IMR-90 (cell line): ENCODE results near the gene ARHGEF4. TPM values are rescaled to one million over a fixed set of nuclear protein-coding genes. Genes with fewer than 3 reads are reported as not detected.

Experiments used
- ATAC-seq: fragments of 200-7000 bp; cut with Tn5 transposase; 2 replicates; pipeline ENCODE4 v1.9.1; 2020; ENCODE audit warnings: low read depth, mild to moderate bottlenecking, moderate library complexity
- BruUV-seq: library from RNA; stranded (reverse); fragments of 400-500 nt; replicated peaks from 2 replicates; lab custom pipeline; 2021; lab: Mats Ljungman, UMichigan
- CTCF ChIA-PET: fragments of 300-600 bp; formaldehyde crosslinking; extraction: SDS; loops from one replicate; lab custom pipeline; 2021; ENCODE audit warnings: antibody characterized with exemption; lab: Yijun Ruan, JAX
- POLR2A ChIA-PET: fragments of 300-600 bp; sonication (Branson Sonifier 250); formaldehyde crosslinking; loops from one replicate; lab custom pipeline; 2022; ENCODE audit warnings: antibody characterized with exemption; ENCODE audit not compliant: unreplicated experiment; lab: Charles Lee
- DNase-seq: peaks from one replicate; pipeline ENCODE4 v3.0.0; 2013
- H2AFZ ChIP-seq: replicated peaks from 2 replicates; pipeline ENCODE3; 2013; ENCODE audit warnings: low read length, mild to moderate bottlenecking; ENCODE audit not compliant: poor library complexity
- H2AK5ac ChIP-seq: 2 replicates; pipeline ENCODE4 v1.6.1; 2013; ENCODE audit warnings: low read depth, low read length, inconsistent platforms
- H2AK9ac ChIP-seq: replicated peaks from 2 replicates; pipeline ENCODE3; 2013; ENCODE audit warnings: mild to moderate bottlenecking, low read depth, low read length, moderate library complexity; ENCODE audit not compliant: poor library complexity
- H2BK120ac ChIP-seq: 2 replicates; pipeline ENCODE4 v1.6.1; 2013; ENCODE audit warnings: low read depth, low read length, inconsistent platforms
- H2BK15ac ChIP-seq: 3 replicates; pipeline ENCODE4 v1.6.1; 2013; ENCODE audit warnings: low read depth, low read length, inconsistent platforms
- H2BK20ac ChIP-seq: 2 replicates; pipeline ENCODE4 v1.6.1; 2013; ENCODE audit warnings: low read depth, mild to moderate bottlenecking, inconsistent platforms, low read length, moderate library complexity
- H2BK5ac ChIP-seq: 2 replicates; pipeline ENCODE4 v1.6.1; 2013; ENCODE audit warnings: mild to moderate bottlenecking, low read depth, low read length, inconsistent platforms; ENCODE audit not compliant: poor library complexity, severe bottlenecking
- H3K14ac ChIP-seq: replicated peaks from 2 replicates; pipeline ENCODE4 v1.6.1; 2013; ENCODE audit warnings: low read depth, low read length, inconsistent platforms
- H3K18ac ChIP-seq: 2 replicates; pipeline ENCODE4 v1.6.1; 2013; ENCODE audit warnings: low read depth, low read length, control low read depth
- H3K23ac ChIP-seq: 2 replicates; pipeline ENCODE4 v1.6.1; 2013; ENCODE audit warnings: low read depth, low read length, inconsistent platforms
- H3K27ac ChIP-seq: 2 replicates; pipeline ENCODE4 v1.5.1; 2013; ENCODE audit warnings: mild to moderate bottlenecking, control low read depth, low read length; ENCODE audit not compliant: insufficient read depth
- H3K27me3 ChIP-seq: 2 replicates; pipeline ENCODE4 v1.6.1; 2013; ENCODE audit warnings: low read length; ENCODE audit not compliant: control insufficient read depth, insufficient read depth
- H3K36me3 ChIP-seq: 2 replicates; pipeline ENCODE4 v1.6.1; 2013; ENCODE audit warnings: low read length, mixed read lengths; ENCODE audit not compliant: control insufficient read depth, insufficient read depth
- H3K4ac ChIP-seq: 2 replicates; pipeline ENCODE4 v1.6.1; 2013; ENCODE audit warnings: low read depth, low read length, inconsistent platforms
- H3K4me1 ChIP-seq: 2 replicates; pipeline ENCODE4 v1.6.1; 2013; ENCODE audit warnings: low read length, mixed read lengths; ENCODE audit not compliant: control insufficient read depth, insufficient read depth
- H3K4me2 ChIP-seq: 2 replicates; pipeline ENCODE4 v1.6.1; 2013; ENCODE audit warnings: low read depth, mild to moderate bottlenecking, control low read depth, low read length, moderate library complexity
- H3K4me3 ChIP-seq: 2 replicates; pipeline ENCODE4 v1.5.1; 2013; ENCODE audit warnings: low read depth, mild to moderate bottlenecking, control low read depth, low read length, moderate library complexity; ENCODE audit not compliant: insufficient read depth
- H3K56ac ChIP-seq: 2 replicates; pipeline ENCODE4 v1.6.1; 2013; ENCODE audit warnings: low read length, inconsistent platforms; ENCODE audit not compliant: insufficient read depth; ENCODE audit errors: extremely low read depth
- H3K79me1 ChIP-seq, 2 experiments: 2 replicates each; pipeline ENCODE4 v1.6.1; 2013; ENCODE audit warnings: low read length in 2 of 2, inconsistent platforms in 1 of 2, low read depth in 1 of 2
- H3K9ac ChIP-seq: 2 replicates; pipeline ENCODE4 v1.6.1; 2013; ENCODE audit warnings: low read depth, low read length, control low read depth
- H3K9me1 ChIP-seq: 2 replicates; pipeline ENCODE4 v1.6.1; 2013; ENCODE audit warnings: low read length, inconsistent platforms; ENCODE audit not compliant: insufficient read depth
- H3K9me3 ChIP-seq: 2 replicates; pipeline ENCODE4 v1.6.1; 2013; ENCODE audit warnings: low read length; ENCODE audit not compliant: control insufficient read depth, insufficient read depth
- H4K20me1 ChIP-seq: 2 replicates; pipeline ENCODE4 v1.6.1; 2013; ENCODE audit warnings: low read length, inconsistent platforms; ENCODE audit not compliant: insufficient read depth
- H4K5ac ChIP-seq: 2 replicates; pipeline ENCODE4 v1.6.1; 2013; ENCODE audit warnings: mild to moderate bottlenecking, low read depth, low read length, control low read depth
- H4K8ac ChIP-seq, 2 experiments: 2 replicates each; pipeline ENCODE4 v1.6.1; 2013; ENCODE audit warnings: low read depth in 2 of 2, low read length in 2 of 2, control low read depth in 1 of 2, inconsistent platforms in 1 of 2
- H4K91ac ChIP-seq: 2 replicates; pipeline ENCODE4 v1.6.1; 2013; ENCODE audit warnings: low read depth, low read length, inconsistent platforms; ENCODE audit not compliant: insufficient read depth
- CHD1 ChIP-seq: IDR thresholded peaks from 2 replicates; pipeline ENCODE4 v1.6.1; 2012; ENCODE audit warnings: low read depth, low read length, improper control_type of control experiment
- NFE2L2 ChIP-seq: fragments of 150-350 bp; IDR thresholded peaks from 2 replicates; pipeline ENCODE4 v1.6.1; 2016; ENCODE audit warnings: low read depth, mild to moderate bottlenecking, low read length
- WGBS, 2 experiments: methylation state at CpG; one replicate each; pipeline versions ENCODE4 v1.1.5 to v1.1.7; 2013; ENCODE audit warnings: missing lambda C conversion rate in 2 of 2; ENCODE audit not compliant: insufficient read length in 1 of 2; ENCODE audit errors: extremely low coverage in 2 of 2; 5-methylcytosine and 5-hydroxymethylcytosine counted together
- dilution Hi-C: fragments of 300-500 bp; cut with HindIII; formaldehyde crosslinking; loops from one replicate; pipeline ENCODE4 v1.14.3; 2018; ENCODE audit warnings: low sequenced_read_pairs; ENCODE audit not compliant: unreplicated experiment
- in situ Hi-C: fragments of 300-500 bp; cut with MboI; formaldehyde crosslinking; loops from 3 replicates; pipeline ENCODE4 v1.14.3; 2019; ENCODE audit warnings: low sequenced_read_pairs, inconsistent platforms, mixed read lengths
- intact Hi-C: fragments of 100-400 bp; cut with micrococcal nuclease; formaldehyde crosslinking; loops from 2 replicates; pipeline ENCODE4 v1.10.0; 2022
- polyA plus RNA-seq, 3 experiments: library from polyadenylated mRNA; depleted of rRNA; stranded (reverse); fragments of >200 nt; gene quantifications; 2 replicates each; pipeline ENCODE4 v1.2.3, GENCODE V29; 2012; ENCODE audit warnings: low replicate concordance in 1 of 3
- total RNA-seq: library from RNA; depleted of rRNA; stranded (reverse); fragments of >200 nt; gene quantifications from 2 replicates; pipeline ENCODE4 v1.2.3, GENCODE V29; 2012

Gene ARHGEF4
- total and polyA plus RNA-seq, 2 of the 4 experiments (the other 2 are of a cell fraction), result 2.7 to 5.0 TPM

DNA sequence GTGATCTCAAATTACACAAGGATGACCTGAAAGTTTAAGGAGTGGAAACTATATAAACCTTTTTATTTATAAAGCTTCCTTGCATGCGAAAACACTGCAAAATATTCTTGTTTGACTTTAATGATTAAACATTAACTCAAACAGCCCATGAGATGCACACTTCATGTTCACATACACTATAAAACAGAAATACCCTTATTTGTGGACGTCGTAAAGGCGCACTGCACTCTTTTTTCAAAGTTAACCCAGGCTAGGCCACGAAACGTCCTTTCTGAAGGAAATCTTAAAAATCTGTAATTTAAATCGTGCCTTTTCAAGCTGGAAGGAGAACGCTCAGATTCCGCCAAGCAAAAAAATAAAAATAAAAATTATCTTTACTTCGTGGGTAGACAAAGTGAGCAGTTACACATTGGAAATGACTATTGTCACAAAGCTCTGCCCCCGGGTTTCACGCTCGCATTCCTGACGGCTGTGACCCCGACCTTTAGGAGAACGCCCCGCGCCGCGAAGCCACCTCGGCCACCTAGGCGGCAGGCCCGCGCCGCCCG, 255.8 kb downstream of the ARHGEF4 start:
- Histone ChIP-seq H3K36me3 (peaks cover 11% of the 10 kb centered on the region), H2BK15ac (no peak overlapping the region), H4K5ac (peak overlapping the region; percentile 71), H3K14ac (peak overlapping the region; percentile 54), H3K4ac (peak overlapping the region; percentile 22), H3K18ac (no peak overlapping the region), H2AK5ac (no peak overlapping the region), H2BK5ac (peak overlapping the region; percentile 90), H4K8ac (peak overlapping the region; percentile 16 to 74), H3K27me3 (no peaks in the 10 kb centered on the region), H3K9ac (peak overlapping the region; percentile 99), H2BK120ac (no peak overlapping the region), H3K9me3 (no peaks in the 10 kb centered on the region), H2AFZ (peak overlapping the region; percentile 91), H3K4me3 (peak overlapping the region; percentile 89), H3K27ac (peak overlapping the region; percentile 93), H3K23ac (peak overlapping the region; percentile 21; the same call in 1 of the 2 replicates), H4K20me1 (peaks cover 36% of the 10 kb centered on the region), H2AK9ac (peak overlapping the region; percentile 18), H4K91ac (peak overlapping the region; percentile 10; the same call in 1 of the 2 replicates), H3K79me1 (peaks cover 5 to 10% of the 10 kb centered on the region in 2 experiments; a peak in 3 of 4 replicates), H3K4me2 (peak overlapping the region; percentile 98; the same call in 1 of the 2 replicates), H2BK20ac (no peak overlapping the region), H3K9me1 (no peaks in the 10 kb centered on the region; the same call in 1 of the 2 replicates), H3K4me1 (no peaks in the 10 kb centered on the region), H3K56ac (peak overlapping the region; percentile 82)
- no TSS peak for BruUV-seq
- DNase-seq (no peak), ATAC-seq (no peak)
- in situ Hi-C loops, result no loop called here
- WGBS, 2 experiments, result 0% methylated on average over 14 of the region's 26 CpGs; no CpG with 5 or more reads in 1 of the 2 experiments
- TF ChIP-seq CHD1 (0 out of 2 replicates have a peak, but pooled peaks have one; percentile 34), NFE2L2 (no peak)
- dilution Hi-C loops, result no loop called here
- intact Hi-C loops, result loop anchor here (5.0 to 10.0 kb wide), 2 partner anchors 35 to 298 kb away; no protein-coding TSS in a partner anchor
- POLR2A ChIA-PET, result no interaction called here
- CTCF ChIA-PET, result interaction anchor here (0.6 to 0.8 kb wide), 2 partner anchors 16 to 20 kb away, joined by 3 read pairs; no protein-coding TSS in a partner anchor
